Activated CD4-positive, alpha-beta T cell treated with anti-CD3 and anti-CD28 coated beads for 24 hours (primary cell): ENCODE results near the gene NRARP.
"Not testable (repeated sequence)": the region's sequence is repeated elsewhere in the genome, so short reads cannot be mapped to it uniquely, and the experiment has no call there.

Source experiments
- DNase-seq, 2 donors: peaks; one replicate each; pipeline ENCODE4 v3.0.0-alpha.2; 2020; ENCODE audit warnings: low read depth in 2 of 2

NRARP gene

DNA sequence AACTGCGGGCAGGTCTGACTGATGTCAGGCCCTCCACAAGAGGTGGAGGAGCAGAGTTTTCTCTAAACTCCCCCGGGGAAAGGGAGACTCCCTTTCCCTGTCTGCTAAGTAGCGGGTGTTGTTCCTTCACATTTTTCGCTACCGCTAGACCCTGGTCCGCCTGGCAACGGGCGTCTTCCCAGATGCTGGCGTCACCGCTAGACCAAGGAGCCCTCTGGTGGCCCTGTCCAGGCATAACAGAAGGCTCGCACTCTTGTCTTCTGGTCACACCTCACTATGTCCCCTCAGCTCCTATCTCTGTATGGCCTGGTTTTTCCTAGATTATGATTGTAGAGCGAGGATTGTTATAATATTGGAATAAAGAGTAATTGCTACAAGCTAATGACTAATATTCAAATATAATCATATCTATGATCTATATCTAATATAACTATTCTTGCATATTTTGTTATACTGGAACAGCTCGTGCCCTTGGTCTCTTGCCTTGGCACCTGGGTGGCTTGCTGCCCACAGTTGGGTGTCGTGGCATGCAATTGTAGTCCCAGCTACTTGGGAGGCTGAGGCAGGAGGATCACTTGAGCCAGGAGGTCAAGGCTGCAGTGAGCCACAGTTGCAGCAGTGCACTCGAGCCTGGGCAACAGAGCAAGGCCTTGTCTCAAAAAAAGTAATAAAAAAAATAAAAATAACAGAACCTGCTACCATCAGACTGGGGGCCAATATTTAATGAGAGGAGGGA, 39.7 kb downstream of the NRARP start:
- DNase-seq, result not testable (repeated sequence)

DNA sequence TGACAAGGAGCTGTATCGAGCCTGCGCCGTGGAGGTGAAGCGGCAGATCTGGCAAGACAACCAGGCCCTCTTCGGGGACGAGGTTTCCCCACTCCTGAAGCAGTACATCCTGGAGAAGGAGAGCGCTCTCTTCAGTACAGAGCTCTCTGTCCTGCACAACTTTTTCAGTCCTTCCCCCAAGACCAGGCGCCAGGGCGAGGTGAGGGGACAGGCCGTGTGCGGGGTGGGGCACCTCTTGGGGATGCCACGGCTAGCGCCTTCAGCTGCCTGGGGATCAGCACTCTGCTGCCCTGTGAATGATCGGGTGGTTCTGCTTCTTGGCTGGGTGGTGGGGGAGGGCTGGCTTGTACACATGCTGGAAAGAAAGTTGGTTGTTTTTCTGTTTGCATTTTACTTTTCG, 45.2 kb downstream of the NRARP start:
- no peak for DNase-seq

DNA sequence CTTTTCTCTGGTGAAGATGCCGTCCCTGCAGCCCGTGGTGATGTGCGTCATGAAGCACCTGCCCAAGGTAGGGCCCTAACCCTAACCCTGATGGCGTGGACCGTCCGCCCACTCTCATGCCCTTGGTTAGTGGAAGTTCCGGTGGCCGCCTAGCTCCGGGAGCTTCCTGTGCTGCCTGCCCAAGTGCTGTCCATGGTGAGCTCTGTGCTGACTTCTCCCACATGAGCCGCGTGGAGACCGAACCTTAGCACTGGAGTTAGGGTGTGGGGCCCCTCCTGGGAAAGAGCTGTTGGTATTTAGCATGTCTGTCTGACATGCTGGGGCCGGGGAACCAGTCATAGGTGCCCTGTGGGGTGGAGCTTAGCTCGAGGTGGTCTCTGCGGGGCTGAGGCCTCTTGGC, 45.7 kb downstream of the NRARP start:
- no peak for DNase-seq

DNA sequence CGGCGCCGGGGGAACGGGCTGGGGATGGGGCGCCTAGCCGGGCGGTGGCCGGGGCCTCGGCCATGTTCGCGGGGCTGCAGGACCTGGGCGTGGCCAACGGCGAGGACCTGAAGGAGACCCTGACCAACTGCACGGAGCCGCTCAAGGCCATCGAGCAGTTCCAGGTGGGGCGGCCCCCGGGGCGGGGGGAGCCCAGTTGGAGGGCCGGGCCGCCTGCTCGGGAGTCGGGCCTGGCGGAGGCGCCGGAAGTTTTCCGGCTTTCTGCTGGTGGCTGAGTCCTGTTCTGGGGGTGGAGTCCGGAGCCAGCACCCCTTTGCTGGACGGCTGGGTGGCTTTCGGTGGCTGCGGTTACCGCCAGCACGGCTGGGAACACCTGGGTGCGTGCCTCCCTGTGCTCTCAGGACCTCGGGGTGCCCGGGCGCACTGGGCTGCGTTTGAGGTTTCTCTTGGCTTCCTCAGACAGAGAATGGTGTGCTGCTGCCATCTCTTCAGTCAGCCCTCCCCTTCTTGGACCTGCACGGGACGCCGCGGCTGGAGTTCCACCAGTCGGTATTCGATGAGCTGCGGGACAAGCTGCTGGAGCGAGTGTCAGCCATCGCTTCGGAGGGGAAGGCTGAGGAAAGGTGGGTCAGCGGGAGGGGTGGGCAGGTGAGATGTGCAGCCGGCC, 46.5 kb downstream of the NRARP start:
- no peak for DNase-seq

DNA sequence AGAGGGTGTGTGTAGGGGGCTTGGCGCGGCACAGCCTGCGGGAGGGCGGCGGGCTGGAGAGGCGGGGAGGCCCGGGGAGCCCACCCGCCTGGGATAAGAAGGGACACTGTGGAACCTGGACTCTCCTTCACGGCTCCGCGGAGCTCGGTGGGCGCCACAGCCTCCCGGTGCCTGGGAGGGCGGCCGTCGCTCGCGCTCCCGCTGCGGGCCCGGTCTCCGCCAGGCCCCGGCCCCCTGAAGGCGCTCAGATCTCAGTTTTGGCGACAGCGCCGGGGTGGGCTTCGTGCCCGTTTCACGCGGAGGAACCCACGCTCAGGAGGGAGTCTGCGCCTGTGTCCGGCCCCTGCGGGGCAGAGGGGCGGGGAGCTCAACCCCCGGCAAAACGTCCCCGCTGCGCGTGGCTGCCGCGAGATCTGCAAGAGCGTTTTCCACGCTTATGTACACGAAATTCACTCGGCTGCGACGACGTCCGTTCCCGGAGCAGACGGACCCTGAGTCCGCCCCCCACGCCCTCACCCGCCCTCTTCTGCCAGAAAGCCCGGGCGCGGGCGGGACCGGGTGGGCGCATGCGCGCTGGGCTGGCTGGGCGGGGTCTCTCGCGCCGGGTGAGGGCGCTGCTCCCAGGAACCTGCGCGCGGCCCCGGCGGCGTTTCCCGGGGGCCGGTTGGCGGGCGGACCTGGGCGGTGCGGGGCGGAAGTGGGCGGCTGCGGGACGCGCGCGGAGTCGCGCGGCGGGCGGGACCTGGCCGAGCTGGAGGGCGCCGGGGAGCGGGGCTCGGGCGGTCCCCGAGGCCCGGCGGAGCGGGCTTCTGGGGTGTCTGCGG, 47.2 kb downstream of the NRARP start, which contains the start of gene NELFB:
Gene NELFB (plus strand): TSS at position 704 of the 824 bp plus-strand sequence.
- peak; percentile 96 to 97 for DNase-seq

DNA sequence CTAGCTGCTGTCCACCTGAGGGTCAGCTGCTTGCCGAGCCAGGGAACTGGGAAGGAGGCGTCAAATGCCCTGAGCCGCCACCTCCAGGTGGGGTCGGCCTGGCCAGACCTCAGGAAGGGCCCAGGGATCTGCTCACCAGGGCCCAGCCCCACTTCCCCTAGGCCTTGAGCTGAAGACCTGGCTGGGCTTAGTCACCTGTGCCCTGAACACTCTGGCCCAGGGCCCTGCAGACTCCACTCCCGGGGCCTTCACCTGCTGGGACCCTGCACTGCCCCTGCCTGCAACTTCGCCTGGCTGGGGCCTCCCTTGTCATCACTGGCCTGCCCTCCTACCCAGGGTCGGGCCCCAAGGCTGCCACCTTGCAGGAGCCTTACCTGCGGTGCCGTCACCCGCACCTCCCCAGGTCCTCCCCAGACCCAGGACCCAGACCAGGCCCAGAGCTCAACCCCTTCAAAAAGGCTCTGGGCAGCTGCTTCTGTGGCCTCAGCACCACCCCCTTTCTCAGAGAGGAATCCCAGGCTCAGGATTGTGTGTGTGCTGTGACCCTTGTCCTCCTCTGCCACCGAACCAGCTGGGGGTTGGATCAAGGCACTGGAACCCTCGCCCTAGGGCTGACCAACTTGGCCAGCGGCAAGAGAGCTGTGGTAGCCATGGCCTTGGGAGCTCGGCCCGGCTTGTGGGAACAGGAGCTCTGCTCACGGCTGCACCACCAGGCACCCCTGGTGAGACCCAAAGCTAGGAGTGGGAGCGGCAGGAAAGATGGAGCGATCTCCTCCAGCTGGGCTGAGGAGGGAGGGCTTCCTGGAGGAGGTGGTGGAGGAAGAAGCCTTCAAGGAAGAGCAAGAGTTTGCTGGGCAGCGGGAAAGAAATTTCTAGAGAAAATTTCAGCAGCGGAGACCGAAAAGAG, 48.1 kb downstream of the NRARP start:
- no peak for DNase-seq

DNA sequence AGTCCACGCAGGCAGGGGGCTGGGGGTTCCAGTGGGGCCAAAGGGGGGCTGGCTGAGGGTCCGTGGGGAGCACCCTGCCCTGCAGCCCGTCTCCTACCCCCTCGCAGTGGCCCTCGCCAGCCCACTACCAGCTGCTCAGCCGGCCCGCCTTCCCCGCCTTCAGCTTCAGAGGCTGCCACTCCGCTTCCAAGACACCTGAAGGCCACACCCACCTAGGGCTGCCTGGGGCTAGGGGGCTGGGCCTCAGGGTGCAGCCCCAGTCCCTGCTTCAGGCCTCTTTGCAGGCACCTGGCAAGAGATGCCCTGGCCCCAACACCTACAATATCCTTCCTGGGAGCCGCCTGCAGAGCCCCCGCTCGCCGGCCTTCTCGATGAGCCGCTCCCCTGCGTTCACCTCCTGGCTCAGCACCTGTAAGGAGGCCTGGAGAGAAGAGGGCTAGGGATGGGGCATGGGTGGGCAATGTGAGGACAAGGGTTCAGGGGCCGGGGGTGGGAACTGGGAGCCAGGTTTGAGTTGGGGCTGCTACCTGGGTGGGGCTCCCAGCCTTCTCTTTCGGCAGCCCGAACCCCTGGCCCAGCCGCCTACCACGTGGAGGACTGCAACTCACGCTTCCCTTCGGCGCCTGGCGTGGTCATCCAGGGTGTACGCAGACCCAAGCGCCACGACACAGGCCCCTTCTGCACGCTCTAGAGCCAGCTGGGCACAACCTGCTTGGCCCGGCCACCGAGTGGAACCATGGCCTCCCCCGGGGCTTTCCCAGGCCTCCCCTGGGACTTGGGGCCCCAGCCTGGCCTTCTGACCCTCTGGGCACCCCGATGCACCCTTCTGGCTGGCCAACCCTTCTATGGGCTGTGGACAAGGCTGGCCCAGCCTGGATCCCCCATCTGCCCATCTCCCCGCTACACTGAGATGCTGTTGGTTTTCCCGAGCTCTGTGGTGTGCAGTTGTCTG, 49.2 kb downstream of the NRARP start:
- no peak for DNase-seq

DNA sequence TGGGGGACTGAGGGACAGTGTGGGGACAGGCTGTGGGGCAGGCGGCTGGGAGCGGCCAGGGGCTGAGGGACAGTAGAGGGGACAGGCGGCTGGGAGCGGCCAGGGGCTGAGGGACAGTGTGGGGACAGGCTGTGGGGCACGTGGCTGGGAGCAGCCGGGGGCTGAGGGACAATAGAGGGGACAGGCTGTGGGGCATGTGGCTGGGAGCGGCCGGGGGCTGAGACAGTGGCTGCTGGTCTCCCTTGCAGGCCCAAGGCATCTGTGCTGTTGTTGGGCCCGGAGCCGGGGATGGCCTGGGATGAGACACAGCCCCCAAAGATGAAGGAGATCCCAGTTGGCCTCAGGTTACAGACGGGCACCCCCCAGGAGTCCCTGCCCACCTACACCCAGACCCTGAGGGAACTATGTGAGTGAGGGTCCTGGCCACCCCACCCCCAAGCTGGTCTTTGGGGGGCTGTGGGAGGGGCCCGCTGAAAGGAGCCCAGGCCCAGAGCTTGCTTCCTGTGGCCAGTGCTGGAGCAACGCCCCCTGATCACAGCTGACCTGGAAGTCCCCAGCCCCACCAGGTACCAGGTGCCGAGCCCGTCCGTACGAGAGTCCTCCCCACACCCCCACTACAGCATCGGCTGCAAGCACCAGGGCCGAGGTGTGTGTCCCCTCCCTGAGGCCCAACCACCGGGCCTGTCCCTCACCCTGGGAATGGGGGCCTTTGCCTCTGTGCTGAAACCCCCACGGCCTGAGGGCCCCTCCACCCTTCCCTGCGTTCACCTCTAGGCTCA, 50.4 kb downstream of the NRARP start:
- DNase-seq, result no peak

DNA sequence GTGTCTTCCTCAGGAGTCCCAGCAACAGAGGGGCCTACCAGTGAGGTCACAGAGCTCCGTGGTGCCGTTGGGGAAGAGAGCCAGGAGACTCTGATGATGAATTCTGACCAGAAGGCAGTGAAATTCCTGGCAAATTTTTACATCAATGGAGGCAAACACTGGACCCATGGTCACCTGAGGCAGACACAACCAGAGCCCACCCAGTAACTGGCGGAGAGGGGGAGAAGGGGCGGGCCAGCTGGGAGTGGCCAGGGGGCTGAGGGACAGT, 50.9 kb downstream of the NRARP start, which contains the start of gene STPG3:
Gene STPG3 (plus strand): TSS at position 93 of the 268 bp plus-strand sequence. CDS start 1 bp downstream, at position 94.
- no peak for DNase-seq

DNA sequence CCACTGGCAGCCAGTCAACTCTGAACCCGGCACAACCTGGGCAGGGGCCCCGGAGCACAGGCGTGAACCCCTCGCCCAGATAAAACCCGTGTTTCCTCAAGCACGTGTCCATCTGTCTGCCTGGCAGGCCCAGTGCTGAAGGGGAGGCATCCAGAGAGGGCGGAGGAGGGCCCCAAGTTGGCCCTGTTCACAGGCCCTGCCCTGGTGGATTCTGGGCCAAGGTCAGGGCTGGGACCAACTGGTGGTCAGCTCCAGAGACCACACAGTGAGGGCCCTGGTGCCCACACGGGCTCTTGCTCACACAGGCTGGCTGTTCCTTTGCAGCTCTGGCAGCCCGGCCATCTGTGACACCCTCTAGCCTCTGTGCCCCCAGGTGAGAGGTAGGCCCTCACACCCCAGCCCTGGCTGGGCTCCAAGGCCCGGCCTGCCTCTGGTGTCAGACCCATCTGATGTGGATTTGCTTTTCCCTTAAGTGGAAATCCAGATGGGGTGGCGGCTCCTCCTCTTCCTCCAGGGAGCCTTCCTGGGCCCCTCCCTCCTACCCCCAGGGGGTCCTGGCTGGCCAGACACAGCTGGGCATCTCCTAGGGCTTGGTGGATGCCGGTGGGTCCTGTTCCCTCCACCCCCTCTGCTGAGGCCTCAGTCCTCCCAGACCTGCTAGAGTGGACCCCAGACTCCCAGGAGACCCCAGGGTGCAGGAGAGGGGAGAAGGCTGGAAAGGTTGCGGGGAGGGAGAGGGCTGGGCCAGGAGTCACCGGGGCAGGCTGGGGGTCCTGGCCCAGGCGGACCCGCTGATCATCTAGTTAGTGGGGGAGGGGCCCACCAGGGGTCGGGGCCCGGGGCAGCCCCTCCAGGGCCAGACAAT, 51.5 kb downstream of the NRARP start:
- DNase-seq, result no peak
